WTC11 (cell line): ENCODE results near the gene FNDC3B. TPM values are rescaled to one million over a fixed set of nuclear protein-coding genes. Genes with fewer than 3 reads are reported as not detected.

Experiments
- ATAC-seq: fragments of 200-7000 bp; cut with Tn5 transposase; 2 replicates; pipeline ENCODE4 v1.10.0; 2021; ENCODE audit warnings: mild to moderate bottlenecking, moderate library complexity
- CTCF ChIA-PET: fragments of 300-600 bp; sonication (Branson Sonifier 250); formaldehyde crosslinking; loops from one replicate; lab custom pipeline; 2021; ENCODE audit warnings: antibody characterized with exemption; lab: Charles Lee
- POLR2A ChIA-PET: fragments of 350-600 bp; sonication (Branson Sonifier 250); formaldehyde crosslinking; loops from one replicate; lab custom pipeline; 2021; ENCODE audit warnings: antibody characterized with exemption; lab: Charles Lee
- DNase-seq: peaks from one replicate; pipeline ENCODE4 v3.0.0; 2021; ENCODE audit warnings: low spot score
- H3K27ac Mint-ChIP-seq: 2 replicates; pipeline ENCODE4 v1.8.0; 2021; ENCODE audit warnings: mixed read lengths
- H3K27me3 Mint-ChIP-seq: 2 replicates; pipeline ENCODE4 v1.8.0; 2021; ENCODE audit warnings: low read depth, mild to moderate bottlenecking, moderate library complexity, mixed read lengths
- H3K36me3 Mint-ChIP-seq: 2 replicates; pipeline ENCODE4 v1.8.0; 2021; ENCODE audit warnings: mixed read lengths
- H3K4me1 Mint-ChIP-seq: 2 replicates; pipeline ENCODE4 v1.8.0; 2022; ENCODE audit warnings: mixed read lengths
- H3K4me3 Mint-ChIP-seq: 2 replicates; pipeline ENCODE4 v1.8.0; 2021; ENCODE audit warnings: mild to moderate bottlenecking, moderate library complexity, mixed read lengths
- H3K9me3 Mint-ChIP-seq: 2 replicates; pipeline ENCODE4 v1.8.0; 2021; ENCODE audit warnings: mixed read lengths
- AFF4 ChIP-seq: sonication (generic); formaldehyde crosslinking; IDR thresholded peaks from 2 replicates; pipeline ENCODE4 v1.8.1; 2023; ENCODE audit warnings: mild to moderate bottlenecking, missing genetic modification reagents, borderline replicate concordance
- ATF1 ChIP-seq: sonication (generic); formaldehyde crosslinking; IDR thresholded peaks from 2 replicates; pipeline ENCODE4 v1.8.1; 2023; ENCODE audit warnings: mild to moderate bottlenecking, moderate library complexity, missing genetic modification reagents
- CREM ChIP-seq: sonication (generic); formaldehyde crosslinking; IDR thresholded peaks from 2 replicates; pipeline ENCODE4 v1.8.1; 2022; ENCODE audit warnings: mild to moderate bottlenecking, missing genetic modification reagents, moderate library complexity
- E2F1 ChIP-seq: sonication (generic); formaldehyde crosslinking; IDR thresholded peaks from 2 replicates; pipeline ENCODE4 v1.8.0; 2022; ENCODE audit warnings: mild to moderate bottlenecking, missing genetic modification reagents
- FOXP1 ChIP-seq: sonication (generic); formaldehyde crosslinking; IDR thresholded peaks from 2 replicates; pipeline ENCODE4 v1.8.0; 2022; ENCODE audit warnings: missing genetic modification reagents, mild to moderate bottlenecking, moderate library complexity, borderline replicate concordance
- GABPB1 ChIP-seq: sonication (generic); formaldehyde crosslinking; IDR thresholded peaks from 2 replicates; pipeline ENCODE4 v1.8.1; 2023; ENCODE audit warnings: mild to moderate bottlenecking, missing genetic modification reagents
- GTF2I ChIP-seq: fragments of 250-450 bp; sonication (Bioruptor Pico); conservative IDR thresholded peaks from 2 replicates; pipeline ENCODE4 v1.4.0; 2021; ENCODE audit warnings: mild to moderate bottlenecking
- HMGXB4 ChIP-seq: sonication (generic); formaldehyde crosslinking; IDR thresholded peaks from 2 replicates; pipeline ENCODE4 v1.8.1; 2023; ENCODE audit warnings: mild to moderate bottlenecking, moderate library complexity, missing genetic modification reagents
- JAZF1 ChIP-seq: fragments of 250-450 bp; sonication (Bioruptor Pico); IDR thresholded peaks from 2 replicates; pipeline ENCODE4 v1.9.0; 2021; ENCODE audit warnings: moderate library complexity, mild to moderate bottlenecking, inconsistent platforms
- KAT7 ChIP-seq: sonication (generic); formaldehyde crosslinking; IDR thresholded peaks from 2 replicates; pipeline ENCODE4 v1.8.1; 2023; ENCODE audit warnings: missing genetic modification reagents, mild to moderate bottlenecking, borderline replicate concordance
- NFE2L1 ChIP-seq: sonication (generic); formaldehyde crosslinking; IDR thresholded peaks from 2 replicates; pipeline ENCODE4 v1.8.1; 2023; ENCODE audit warnings: missing genetic modification reagents
- NFYB ChIP-seq: sonication (generic); formaldehyde crosslinking; conservative IDR thresholded peaks from 2 replicates; pipeline ENCODE4 v1.8.0; 2022; ENCODE audit warnings: low read depth, missing genetic modification reagents
- NR1H2 ChIP-seq: sonication (generic); formaldehyde crosslinking; IDR thresholded peaks from 2 replicates; pipeline ENCODE4 v1.9.0; 2021; ENCODE audit warnings: mild to moderate bottlenecking, moderate library complexity, missing genetic modification reagents
- OVOL2 ChIP-seq: fragments of 250-450 bp; sonication (Bioruptor Pico); IDR thresholded peaks from 2 replicates; pipeline ENCODE4 v1.9.0; 2021; ENCODE audit warnings: mild to moderate bottlenecking, borderline replicate concordance
- RELA ChIP-seq: sonication (generic); formaldehyde crosslinking; IDR thresholded peaks from 2 replicates; pipeline ENCODE4 v1.8.1; 2022; ENCODE audit warnings: missing genetic modification reagents, mild to moderate bottlenecking, borderline replicate concordance
- SP1 ChIP-seq: sonication (generic); formaldehyde crosslinking; conservative IDR thresholded peaks from 2 replicates; pipeline ENCODE4 v1.8.1; 2022; ENCODE audit warnings: missing genetic modification reagents
- TEAD1 ChIP-seq: sonication (generic); formaldehyde crosslinking; IDR thresholded peaks from 2 replicates; pipeline ENCODE4 v1.8.0; 2022; ENCODE audit warnings: mild to moderate bottlenecking, missing genetic modification reagents
- TEAD4 ChIP-seq: sonication (generic); formaldehyde crosslinking; IDR thresholded peaks from 2 replicates; pipeline ENCODE4 v1.8.0; 2022; ENCODE audit warnings: mild to moderate bottlenecking, missing genetic modification reagents
- USF1 ChIP-seq: sonication (generic); formaldehyde crosslinking; IDR thresholded peaks from 2 replicates; pipeline ENCODE4 v1.8.0; 2022; ENCODE audit warnings: mild to moderate bottlenecking, missing genetic modification reagents
- ZBTB21 ChIP-seq: sonication (generic); formaldehyde crosslinking; IDR thresholded peaks from 2 replicates; pipeline ENCODE4 v1.8.1; 2023; ENCODE audit warnings: mild to moderate bottlenecking, missing genetic modification reagents, borderline replicate concordance
- ZMAT4 ChIP-seq: fragments of 250-450 bp; sonication (Bioruptor Pico); IDR thresholded peaks from 2 replicates; pipeline ENCODE4 v1.9.0; 2021; ENCODE audit warnings: mild to moderate bottlenecking
- ZNF219 ChIP-seq: sonication (generic); formaldehyde crosslinking; IDR thresholded peaks from 2 replicates; pipeline ENCODE4 v1.8.0; 2023; ENCODE audit warnings: missing genetic modification reagents, mild to moderate bottlenecking, borderline replicate concordance
- ZNF423 ChIP-seq: fragments of 250-450 bp; sonication (Bioruptor Pico); IDR thresholded peaks from 2 replicates; pipeline ENCODE4 v2.1.2; 2022; ENCODE audit warnings: mild to moderate bottlenecking, moderate library complexity
- ZNF512 ChIP-seq: sonication (generic); formaldehyde crosslinking; IDR thresholded peaks from 2 replicates; pipeline ENCODE4 v1.8.1; 2022; ENCODE audit warnings: missing genetic modification reagents, borderline replicate concordance
- ZSCAN18 ChIP-seq: fragments of 250-450 bp; sonication (Bioruptor Pico); IDR thresholded peaks from 2 replicates; pipeline ENCODE4 v2.1.2; 2022; ENCODE audit warnings: mild to moderate bottlenecking, moderate library complexity
- total RNA-seq: library from RNA; stranded (reverse); gene quantifications from 3 replicates; pipeline ENCODE4 v1.2.3, GENCODE V29; 2021

FNDC3B gene
- total RNA-seq, 1 experiment from 2014 or later = 42.8 TPM

GRCh38 chr3:172195407-172195754 lies 156.0 kb downstream of the FNDC3B start:
- ChIA-PET POLR2A (no interaction called here), CTCF (interaction anchor here (1.0 kb wide), 1 partner anchor 26 kb away, joined by 3 read pairs; no protein-coding TSS in a partner anchor)
- ATAC-seq (no peak), DNase-seq (no peak)
- Mint-ChIP-seq H3K27me3 (no peaks in the 10 kb centered on the region), H3K4me1 (peaks cover 33% of the 10 kb centered on the region), H3K9me3 (peaks cover 10% of the 10 kb centered on the region), H3K27ac (peak overlapping the region; percentile 46; the same call in 1 of the 2 replicates), H3K4me3 (no peak overlapping the region), H3K36me3 (peaks cover 10% of the 10 kb centered on the region; the same call in 1 of the 2 replicates)
- TF ChIP-seq ZBTB21 (CRISPR knock-in tag) (no peak), JAZF1 (CRISPR knock-in tag) (no peak), TEAD1 (CRISPR knock-in tag) (no peak), ZNF219 (CRISPR knock-in tag) (no peak), FOXP1 (CRISPR knock-in tag) (no peak), OVOL2 (CRISPR knock-in tag) (no peak), TEAD4 (CRISPR knock-in tag) (no peak), USF1 (CRISPR knock-in tag) (no peak), NFE2L1 (CRISPR knock-in tag) (no peak), RELA (CRISPR knock-in tag) (no peak), ZNF423 (CRISPR knock-in tag) (no peak), NFYB (CRISPR knock-in tag) (no peak), ZSCAN18 (CRISPR knock-in tag) (no peak), ZMAT4 (CRISPR knock-in tag) (no peak), ZNF512 (CRISPR knock-in tag) (no peak), GTF2I (CRISPR knock-in tag) (no peak), AFF4 (CRISPR knock-in tag) (no peak), ATF1 (CRISPR knock-in tag) (no peak)

- DNase-seq = no peak
- Mint-ChIP-seq H3K4me1 (peaks cover 46% of the 10 kb centered on the region), H3K4me3 (no peak overlapping the region), H3K27me3 (no peaks in the 10 kb centered on the region), H3K9me3 (peaks cover 10% of the 10 kb centered on the region), H3K36me3 (peaks cover 10% of the 10 kb centered on the region; the same call in 1 of the 2 replicates), H3K27ac (no peak overlapping the region)
- CTCF ChIA-PET = no interaction called here
- no peak for ATAC-seq
- POLR2A ChIA-PET = no interaction called here
- TF ChIP-seq SP1 (no peak), HMGXB4 (CRISPR knock-in tag) (no peak), ZSCAN18 (CRISPR knock-in tag) (no peak), GABPB1 (CRISPR knock-in tag) (no peak), KAT7 (no peak), CREM (no peak), NR1H2 (CRISPR knock-in tag) (no peak), E2F1 (CRISPR knock-in tag) (no peak)
Measured at GRCh38 chr3:172197344-172197743, 158.0 kb downstream of the FNDC3B start.
